Measurements from ENCODE around the gene ZNF385A.

- TF ChIP-seq PPARA (CRISPR knock-in tag; IDR thresholded peaks at IDR 0.05; ENCODE audit: borderline replicate concordance) (no peak), TCF4 (CRISPR knock-in tag; IDR thresholded peaks at IDR 0.05; ENCODE audit: borderline replicate concordance) (no peak), ZNF70 (CRISPR knock-in tag; IDR thresholded peaks at IDR 0.05) (no peak), ZFP30 (CRISPR knock-in tag; IDR thresholded peaks at IDR 0.05) (no peak), ZNF565 (CRISPR knock-in tag; conservative IDR thresholded peaks at IDR 0.05; ENCODE audit: low read depth) (no peak), CSRNP3 (CRISPR knock-in tag; IDR thresholded peaks at IDR 0.05) (no peak), SNAI2 (CRISPR knock-in tag; IDR thresholded peaks at IDR 0.05) (no peak), ISL1 (CRISPR knock-in tag; IDR thresholded peaks at IDR 0.05) (no peak)
- TF ChIP-seq, protein P1, sequence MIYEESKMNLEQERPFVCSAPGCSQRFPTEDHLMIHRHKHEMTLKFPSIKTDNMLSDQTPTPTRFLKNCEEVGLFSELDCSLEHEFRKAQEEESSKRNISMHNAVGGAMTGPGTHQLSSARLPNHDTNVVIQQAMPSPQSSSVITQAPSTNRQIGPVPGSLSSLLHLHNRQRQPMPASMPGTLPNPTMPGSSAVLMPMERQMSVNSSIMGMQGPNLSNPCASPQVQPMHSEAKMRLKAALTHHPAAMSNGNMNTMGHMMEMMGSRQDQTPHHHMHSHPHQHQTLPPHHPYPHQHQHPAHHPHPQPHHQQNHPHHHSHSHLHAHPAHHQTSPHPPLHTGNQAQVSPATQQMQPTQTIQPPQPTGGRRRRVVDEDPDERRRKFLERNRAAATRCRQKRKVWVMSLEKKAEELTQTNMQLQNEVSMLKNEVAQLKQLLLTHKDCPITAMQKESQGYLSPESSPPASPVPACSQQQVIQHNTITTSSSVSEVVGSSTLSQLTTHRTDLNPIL (CRISPR knock-in tag; IDR thresholded peaks at IDR 0.05; ENCODE audit: low read depth) = no peak
- TF ChIP-seq, protein P2, sequence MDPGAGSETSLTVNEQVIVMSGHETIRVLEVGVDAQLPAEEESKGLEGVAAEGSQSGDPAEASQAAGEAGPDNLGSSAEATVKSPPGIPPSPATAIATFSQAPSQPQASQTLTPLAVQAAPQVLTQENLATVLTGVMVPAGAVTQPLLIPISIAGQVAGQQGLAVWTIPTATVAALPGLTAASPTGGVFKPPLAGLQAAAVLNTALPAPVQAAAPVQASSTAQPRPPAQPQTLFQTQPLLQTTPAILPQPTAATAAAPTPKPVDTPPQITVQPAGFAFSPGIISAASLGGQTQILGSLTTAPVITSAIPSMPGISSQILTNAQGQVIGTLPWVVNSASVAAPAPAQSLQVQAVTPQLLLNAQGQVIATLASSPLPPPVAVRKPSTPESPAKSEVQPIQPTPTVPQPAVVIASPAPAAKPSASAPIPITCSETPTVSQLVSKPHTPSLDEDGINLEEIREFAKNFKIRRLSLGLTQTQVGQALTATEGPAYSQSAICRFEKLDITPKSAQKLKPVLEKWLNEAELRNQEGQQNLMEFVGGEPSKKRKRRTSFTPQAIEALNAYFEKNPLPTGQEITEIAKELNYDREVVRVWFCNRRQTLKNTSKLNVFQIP (CRISPR knock-in tag; IDR thresholded peaks at IDR 0.05; ENCODE audit: borderline replicate concordance, low read depth) = no peak
Measured at GRCh38 chr12:54377797-54378515, 6.6 kb downstream of the ZNF385A start.

Measured in SK-N-SH treated with all-trans-retinoic acid at 6 μM for 48 hours (cell line).